ENCODE results near the gene ANKRD10.

- no peak for TF ChIP-seq CTCF (tag by site-specific recombination; IDR thresholded peaks at IDR 0.05)
- TF ChIP-seq ZSCAN18 (tag by site-specific recombination; IDR thresholded peaks at IDR 0.05) = no peak
- TF ChIP-seq ZNF571 (tag by site-specific recombination; IDR thresholded peaks at IDR 0.05) = no peak
- no peak for TF ChIP-seq ZNF416 (tag by site-specific recombination; IDR thresholded peaks at IDR 0.05)
- TF ChIP-seq ZNF776 (tag by site-specific recombination; IDR thresholded peaks at IDR 0.05; ENCODE audit: borderline replicate concordance) = no peak
- TF ChIP-seq REPIN1 (tag by site-specific recombination; IDR thresholded peaks at IDR 0.05; ENCODE audit: low read depth) = no peak
These were observed 26.5 kb downstream of the ANKRD10 start for GRCh38 chr13:110888390-110888789.

Data from HEK293 (cell line).